Caco-2 (cell line): ENCODE results near the gene ZFAND6. TPM values are rescaled to one million over a fixed set of nuclear protein-coding genes. Genes with fewer than 3 reads are reported as not detected.

Experiments used
- BruUV-seq: library from RNA; stranded (reverse); fragments of 400-500 nt; replicated peaks from 2 replicates; lab custom pipeline; 2021; lab: Mats Ljungman, UMichigan
- CTCF ChIA-PET: fragments of 300-600 bp; sonication (Branson Sonifier 250); formaldehyde crosslinking; loops from one replicate; lab custom pipeline; 2022; ENCODE audit warnings: antibody characterized with exemption; lab: Charles Lee
- POLR2A ChIA-PET: fragments of 300-600 bp; sonication (Branson Sonifier 250); formaldehyde crosslinking; loops from one replicate; lab custom pipeline; 2022; ENCODE audit warnings: antibody characterized with exemption; lab: Charles Lee
- DNase-seq, 2 experiments: peaks; one replicate each; pipeline versions ENCODE4 v3.0.0 to v3.0.0-alpha.2; 2020 to 2022
- H3K27me3 ChIP-seq: replicated peaks from 2 replicates; pipeline ENCODE4 v1.6.0; 2011; ENCODE audit warnings: low read length; ENCODE audit not compliant: control insufficient read depth, insufficient read depth
- H3K36me3 ChIP-seq: 2 replicates; pipeline ENCODE4 v1.5.1; 2011; ENCODE audit warnings: low read length; ENCODE audit not compliant: control insufficient read depth, insufficient read depth
- H3K4me1 ChIP-seq: fragments of 250-450 bp; sonication (Bioruptor Pico); 2 replicates; pipeline ENCODE4 v1.5.1; 2020; ENCODE audit warnings: mild to moderate bottlenecking
- H3K4me3 ChIP-seq: 2 replicates; pipeline ENCODE4 v1.5.1; 2011; ENCODE audit warnings: low read depth, mild to moderate bottlenecking, control low read depth, low read length
- H3K9me3 ChIP-seq: fragments of 250-450 bp; sonication (Bioruptor Pico); 2 replicates; pipeline ENCODE4 v1.5.1; 2020; ENCODE audit warnings: mild to moderate bottlenecking, moderate library complexity
- H3K27ac Mint-ChIP-seq: one replicate; pipeline ENCODE4 v1.8.0; 2022; ENCODE audit warnings: mixed read lengths; ENCODE audit not compliant: unreplicated experiment
- H3K27me3 Mint-ChIP-seq: one replicate; pipeline ENCODE4 v1.8.0; 2022; ENCODE audit warnings: mixed read lengths; ENCODE audit not compliant: insufficient read depth, unreplicated experiment
- H3K36me3 Mint-ChIP-seq: one replicate; pipeline ENCODE4 v1.8.0; 2022; ENCODE audit warnings: mild to moderate bottlenecking, mixed read lengths; ENCODE audit not compliant: insufficient read depth, unreplicated experiment
- H3K4me1 Mint-ChIP-seq: one replicate; pipeline ENCODE4 v1.8.0; 2022; ENCODE audit warnings: low read depth, mixed read lengths; ENCODE audit not compliant: unreplicated experiment
- H3K4me3 Mint-ChIP-seq: one replicate; pipeline ENCODE4 v1.8.0; 2022; ENCODE audit warnings: mild to moderate bottlenecking, moderate library complexity, mixed read lengths; ENCODE audit not compliant: unreplicated experiment
- H3K9me3 Mint-ChIP-seq: one replicate; pipeline ENCODE4 v1.8.0; 2022; ENCODE audit warnings: mixed read lengths; ENCODE audit not compliant: unreplicated experiment
- intact Hi-C: fragments of 100-400 bp; cut with micrococcal nuclease; formaldehyde crosslinking; loops from one replicate; pipeline ENCODE4 v1.10.0; 2022; ENCODE audit not compliant: unreplicated experiment
- total RNA-seq: library from RNA; stranded (reverse); gene quantifications from 2 replicates; pipeline ENCODE4 v1.2.3, GENCODE V29; 2022
- TF ChIP-seq, protein P1 (sequence below), 2 experiments: fragments of 200-600 bp in 1 of 2; IDR thresholded peaks; 1 replicate in 1 of 2; 2 replicates in 1 of 2; pipeline versions ENCODE4 v1.5.1 to v1.8.0; 2011 to 2022; ENCODE audit warnings: antibody characterized with exemption in 1 of 2, control low read depth in 1 of 2, inconsistent platforms in 1 of 2, low read depth in 1 of 2, low read length in 1 of 2, mild to moderate bottlenecking in 1 of 2, moderate library complexity in 1 of 2; ENCODE audit not compliant: insufficient read depth in 1 of 2, severe bottlenecking in 1 of 2, unreplicated experiment in 1 of 2

The ZFAND6 gene
- total RNA-seq, 1 experiment from 2014 or later: 40.5 TPM

DNA sequence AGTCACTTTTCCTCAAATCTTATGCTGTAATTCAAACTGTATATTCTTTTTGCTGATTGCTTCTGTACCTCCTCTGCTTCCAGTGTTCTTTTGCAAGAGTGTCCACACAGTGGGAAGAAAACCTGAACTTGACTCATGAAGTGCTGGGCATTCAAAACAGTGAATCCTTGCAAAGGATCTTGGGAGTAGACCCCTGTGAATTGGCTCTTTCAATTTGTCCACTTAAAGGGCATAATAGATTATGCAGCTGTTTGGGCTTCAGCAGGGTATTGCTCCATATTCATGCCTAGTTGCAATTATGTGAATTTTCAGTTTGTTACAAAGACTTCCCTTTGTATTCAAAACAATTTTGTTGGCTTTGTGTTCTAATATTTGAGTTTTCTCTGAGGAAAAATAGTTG lies 11.4 kb downstream of the ZFAND6 start:
- DNase-seq: no peak
- CTCF ChIA-PET: no interaction called here
- Mint-ChIP-seq H3K27ac (no peak overlapping the region), H3K9me3 (no peaks in the 10 kb centered on the region), H3K4me3 (no peak overlapping the region), H3K4me1 (peaks cover 15% of the 10 kb centered on the region), H3K27me3 (no peaks in the 10 kb centered on the region), H3K36me3 (no peaks in the 10 kb centered on the region)
- Histone ChIP-seq H3K36me3 (no peaks in the 10 kb centered on the region), H3K9me3 (no peaks in the 10 kb centered on the region), H3K4me3 (no peak overlapping the region), H3K4me1 (no peaks in the 10 kb centered on the region), H3K27me3 (no peaks in the 10 kb centered on the region)
- intact Hi-C loops: no loop called here
- TF ChIP-seq, protein P1, sequence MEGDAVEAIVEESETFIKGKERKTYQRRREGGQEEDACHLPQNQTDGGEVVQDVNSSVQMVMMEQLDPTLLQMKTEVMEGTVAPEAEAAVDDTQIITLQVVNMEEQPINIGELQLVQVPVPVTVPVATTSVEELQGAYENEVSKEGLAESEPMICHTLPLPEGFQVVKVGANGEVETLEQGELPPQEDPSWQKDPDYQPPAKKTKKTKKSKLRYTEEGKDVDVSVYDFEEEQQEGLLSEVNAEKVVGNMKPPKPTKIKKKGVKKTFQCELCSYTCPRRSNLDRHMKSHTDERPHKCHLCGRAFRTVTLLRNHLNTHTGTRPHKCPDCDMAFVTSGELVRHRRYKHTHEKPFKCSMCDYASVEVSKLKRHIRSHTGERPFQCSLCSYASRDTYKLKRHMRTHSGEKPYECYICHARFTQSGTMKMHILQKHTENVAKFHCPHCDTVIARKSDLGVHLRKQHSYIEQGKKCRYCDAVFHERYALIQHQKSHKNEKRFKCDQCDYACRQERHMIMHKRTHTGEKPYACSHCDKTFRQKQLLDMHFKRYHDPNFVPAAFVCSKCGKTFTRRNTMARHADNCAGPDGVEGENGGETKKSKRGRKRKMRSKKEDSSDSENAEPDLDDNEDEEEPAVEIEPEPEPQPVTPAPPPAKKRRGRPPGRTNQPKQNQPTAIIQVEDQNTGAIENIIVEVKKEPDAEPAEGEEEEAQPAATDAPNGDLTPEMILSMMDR (IDR thresholded peaks at IDR 0.05; ENCODE audit: insufficient read depth in 1 of 2, low read depth in 1 of 2, low read length in 1 of 2, severe bottlenecking in 1 of 2, unreplicated experiment in 1 of 2): no peak
- BruUV-seq: no TSS peak
- POLR2A ChIA-PET: no interaction called here

DNA sequence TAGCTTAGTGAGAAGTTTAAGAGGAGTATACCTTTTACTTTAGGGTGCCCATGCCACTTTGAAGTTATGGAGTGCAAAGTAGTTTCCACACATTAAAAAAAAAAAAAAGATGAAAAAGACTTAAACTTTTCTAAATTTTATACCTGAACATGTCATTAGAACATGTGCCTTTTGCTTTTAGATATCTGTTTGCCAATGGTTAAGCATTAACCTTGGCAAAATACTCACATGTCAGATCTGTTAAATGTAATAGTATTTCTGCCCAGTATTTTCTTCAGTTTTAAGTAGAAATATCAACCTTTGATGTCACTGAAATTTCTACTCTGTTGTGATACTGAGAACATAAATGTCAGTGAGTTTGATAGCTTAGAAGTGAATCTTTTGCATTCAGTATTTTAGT lies 12.2 kb downstream of the ZFAND6 start:
- no peak for DNase-seq
- Mint-ChIP-seq H3K36me3 (no peaks in the 10 kb centered on the region), H3K27me3 (no peaks in the 10 kb centered on the region), H3K9me3 (no peaks in the 10 kb centered on the region), H3K4me1 (peaks cover 23% of the 10 kb centered on the region), H3K4me3 (no peak overlapping the region), H3K27ac (no peak overlapping the region)
- TF ChIP-seq, protein P1 (IDR thresholded peaks at IDR 0.05; ENCODE audit: insufficient read depth in 1 of 2, low read depth in 1 of 2, low read length in 1 of 2, severe bottlenecking in 1 of 2, unreplicated experiment in 1 of 2): no peak
- Histone ChIP-seq H3K4me1 (no peaks in the 10 kb centered on the region; the same call in 1 of the 2 replicates), H3K9me3 (no peaks in the 10 kb centered on the region), H3K36me3 (no peaks in the 10 kb centered on the region), H3K27me3 (no peaks in the 10 kb centered on the region), H3K4me3 (no peak overlapping the region)
- ChIA-PET CTCF (interaction anchor here (1.2 kb wide), 2 partner anchors 13 to 18 kb away, joined by 3 to 4 read pairs; no protein-coding TSS in a partner anchor), POLR2A (interaction anchor here (1.8 kb wide), 1 partner anchor 12 kb away, joined by 14 read pairs; the partner anchor contains the start of gene ZFAND6)
- intact Hi-C loops: no loop called here
- no TSS peak for BruUV-seq

DNA sequence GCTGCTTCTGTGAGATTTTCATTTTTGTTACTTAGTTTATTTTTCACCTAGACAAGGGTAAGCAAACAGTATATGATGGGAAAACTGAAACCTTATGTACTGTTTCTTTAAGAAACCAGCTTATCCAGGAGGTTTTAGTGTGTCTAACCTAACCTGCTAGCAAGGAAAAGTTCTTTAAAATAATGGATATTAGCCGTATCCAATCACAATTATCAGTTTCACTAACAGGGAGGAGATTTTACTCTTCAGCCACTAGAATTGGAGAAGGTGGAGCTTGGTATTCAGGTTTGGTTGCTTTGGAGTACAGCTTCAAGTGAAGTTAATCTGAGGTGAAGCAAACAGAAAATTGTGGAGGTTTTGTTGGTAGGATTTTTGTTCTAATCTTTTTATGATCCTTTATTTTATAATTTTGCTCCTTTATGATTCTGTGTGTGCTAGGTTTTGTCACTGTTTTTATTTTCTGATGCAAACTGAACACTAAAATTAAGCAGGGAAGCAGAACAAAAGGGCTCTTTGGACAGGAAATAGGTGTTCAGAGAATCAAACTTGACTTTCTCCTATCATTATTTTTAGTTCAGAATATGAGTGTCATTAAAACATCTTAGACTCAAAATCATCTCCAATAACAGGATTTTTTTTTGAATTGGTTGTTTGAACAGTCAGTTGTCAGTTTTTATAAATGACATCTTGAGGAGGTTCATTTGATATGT lies 13.0 kb downstream of the ZFAND6 start:
- peaks cover 20% of the 10 kb centered on the region for H3K4me1 Mint-ChIP-seq
- intact Hi-C loops: no loop called here
- no peaks in the 10 kb centered on the region for H3K36me3 ChIP-seq
- peak overlapping the region; percentile 34 for H3K4me3 ChIP-seq
- no peaks in the 10 kb centered on the region for H3K36me3 Mint-ChIP-seq
- peak; percentile 39 to 75 for DNase-seq
- ChIA-PET CTCF (interaction anchor here (1.2 kb wide), 2 partner anchors 13 to 17 kb away, joined by 3 to 4 read pairs; no protein-coding TSS in a partner anchor), POLR2A (interaction anchor here (0.6 to 1.8 kb wide), 2 partner anchors 13 to 149 kb away, joined by 3 to 14 read pairs; partner anchors contain the start of gene ZFAND6)
- no peaks in the 10 kb centered on the region for H3K9me3 Mint-ChIP-seq
- H3K27ac Mint-ChIP-seq: no peak overlapping the region
- no peaks in the 10 kb centered on the region; the same call in 1 of the 2 replicates for H3K4me1 ChIP-seq
- no peaks in the 10 kb centered on the region for H3K27me3 ChIP-seq
- TSS peak; percentile 7 for BruUV-seq
- H3K4me3 Mint-ChIP-seq: peak overlapping the region; percentile 75
- TF ChIP-seq, protein P1 (IDR thresholded peaks at IDR 0.05; ENCODE audit: insufficient read depth in 1 of 2, low read depth in 1 of 2, low read length in 1 of 2, severe bottlenecking in 1 of 2, unreplicated experiment in 1 of 2): no peak
- no peaks in the 10 kb centered on the region for H3K27me3 Mint-ChIP-seq
- H3K9me3 ChIP-seq: no peaks in the 10 kb centered on the region
